Liver (tissue), 9 donors: ENCODE results near the gene CCL8. TPM values are rescaled to one million over a fixed set of nuclear protein-coding genes. Genes with fewer than 3 reads are reported as not detected.

ENCODE experiments used
- DNase-seq: peaks from one replicate; pipeline ENCODE4 v3.0.0-alpha.2; 2017; ENCODE audit warnings: low spot score
- H3K27ac ChIP-seq, 2 donors: one replicate each; pipeline ENCODE4 v1.7.0; 2013; ENCODE audit warnings: inconsistent platforms in 2 of 2, low read length in 2 of 2, control low read depth in 1 of 2, low read depth in 1 of 2, mild to moderate bottlenecking in 1 of 2
- H3K27me3 ChIP-seq, 4 donors: one replicate each; pipeline versions ENCODE4 v1.6.1 to v1.7.0; 2013; ENCODE audit warnings: low read length in 3 of 4, inconsistent platforms in 1 of 4, mild to moderate bottlenecking in 1 of 4, moderate library complexity in 1 of 4; ENCODE audit not compliant: control insufficient read depth in 4 of 4, insufficient read depth in 4 of 4
- H3K36me3 ChIP-seq, 4 donors: one replicate each; pipeline versions ENCODE4 v1.6.1 to v1.7.0; 2013; ENCODE audit warnings: low read length in 3 of 4, mild to moderate bottlenecking in 3 of 4, low read depth in 1 of 4, moderate library complexity in 1 of 4; ENCODE audit not compliant: control insufficient read depth in 4 of 4, insufficient read depth in 3 of 4
- H3K4me1 ChIP-seq, 4 donors: one replicate each; pipeline versions ENCODE4 v1.6.1 to v1.7.0; 2013; ENCODE audit warnings: low read length in 3 of 4, mild to moderate bottlenecking in 3 of 4, moderate library complexity in 1 of 4; ENCODE audit not compliant: control insufficient read depth in 4 of 4, insufficient read depth in 4 of 4
- H3K4me3 ChIP-seq, 3 donors: one replicate each; pipeline versions ENCODE4 v1.6.1 to v1.7.0; 2013; ENCODE audit warnings: low read length in 3 of 3, control low read depth in 1 of 3, low read depth in 1 of 3, mild to moderate bottlenecking in 1 of 3
- H3K9ac ChIP-seq, 2 donors: one replicate each; pipeline ENCODE4 v1.7.0; 2013; ENCODE audit warnings: low read length in 2 of 2, mild to moderate bottlenecking in 2 of 2, moderate library complexity in 2 of 2, control low read depth in 1 of 2, low read depth in 1 of 2
- H3K9me3 ChIP-seq, 4 donors: one replicate each; pipeline versions ENCODE4 v1.6.1 to v1.7.0; 2013; ENCODE audit warnings: low read length in 3 of 4; ENCODE audit not compliant: control insufficient read depth in 4 of 4
- ATF3 ChIP-seq: IDR thresholded peaks from 2 replicates; pipeline ENCODE4 v1.6.1; 2016; ENCODE audit warnings: antibody characterized with exemption
- CTCF ChIP-seq: fragments of 150-350 bp; IDR thresholded peaks from 2 replicates; pipeline ENCODE4 v1.5.1; 2017; ENCODE audit warnings: improper control_type of control experiment, low read depth, low read length; ENCODE audit not compliant: missing input control
- EGR1 ChIP-seq, 2 donors: IDR thresholded peaks; 2 replicates each; pipeline ENCODE4 v1.6.1; 2016 to 2018; ENCODE audit warnings: antibody characterized with exemption in 2 of 2, low read depth in 2 of 2
- GABPA ChIP-seq, 2 donors: IDR thresholded peaks in 1 of 2; conservative IDR thresholded peaks in 1 of 2; 2 replicates each; pipeline ENCODE4 v1.6.1; 2016; ENCODE audit warnings: antibody characterized with exemption in 2 of 2, mild to moderate bottlenecking in 1 of 2, moderate library complexity in 1 of 2
- HNF4A ChIP-seq, 2 donors: conservative IDR thresholded peaks; 2 replicates each; pipeline ENCODE4 v1.6.1; 2016; ENCODE audit warnings: antibody characterized with exemption in 2 of 2, mild to moderate bottlenecking in 2 of 2
- HNF4G ChIP-seq: IDR thresholded peaks from 2 replicates; pipeline ENCODE4 v1.6.1; 2016; ENCODE audit warnings: antibody characterized with exemption
- MAX ChIP-seq: IDR thresholded peaks from 2 replicates; pipeline ENCODE4 v1.6.1; 2016; ENCODE audit warnings: antibody characterized with exemption
- RAD21 ChIP-seq, 2 donors: IDR thresholded peaks; 2 replicates each; pipeline ENCODE4 v1.6.1; 2016; ENCODE audit warnings: antibody characterized with exemption in 2 of 2, mild to moderate bottlenecking in 2 of 2
- REST ChIP-seq: IDR thresholded peaks from 2 replicates; pipeline ENCODE4 v1.6.1; 2016; ENCODE audit warnings: antibody characterized with exemption, mild to moderate bottlenecking
- RXRA ChIP-seq, 2 donors: IDR thresholded peaks; 2 replicates each; pipeline ENCODE4 v1.6.1; 2017 to 2018; ENCODE audit warnings: antibody characterized with exemption in 2 of 2, mild to moderate bottlenecking in 1 of 2
- SP1 ChIP-seq: IDR thresholded peaks from 2 replicates; pipeline ENCODE4 v1.6.1; 2018; ENCODE audit warnings: antibody characterized with exemption, mild to moderate bottlenecking
- TAF1 ChIP-seq: conservative IDR thresholded peaks from 2 replicates; pipeline ENCODE4 v1.6.1; 2016; ENCODE audit warnings: antibody characterized with exemption, mild to moderate bottlenecking
- YY1 ChIP-seq: IDR thresholded peaks from 2 replicates; pipeline ENCODE4 v1.6.1; 2016; ENCODE audit warnings: antibody characterized with exemption, mild to moderate bottlenecking
- ZBTB33 ChIP-seq: IDR thresholded peaks from 2 replicates; pipeline ENCODE4 v1.6.1; 2016; ENCODE audit warnings: antibody characterized with exemption
- WGBS: extraction: QIAGEN DNeasy Blood & Tissue Kit; methylation state at CpG from one replicate; pipeline ENCODE4 v1.1.7; 2013; 5-methylcytosine and 5-hydroxymethylcytosine counted together
- polyA plus RNA-seq, 2 donors: library from polyadenylated mRNA; stranded (reverse) in 1 of 2; unstranded in 1 of 2; fragments of 200-250 nt in 1 of 2; fragments of >200 nt in 1 of 2; fragmentation: Nextera tagmentation in 1 of 2; extraction: Ambion mirVana in 1 of 2; gene quantifications; one replicate each; pipeline versions ENCODE4 v1.2.1 to v1.2.3, GENCODE V29; 2013 to 2015
- total RNA-seq, 2 donors: library from RNA; depleted of rRNA; stranded (reverse); fragments of >200 nt; gene quantifications; one replicate each; pipeline ENCODE4 v1.2.3, GENCODE V29; 2014
- donor health status: healthy.
- donor health status: healthy.
- donor health status: healthy.
- donor health status: healthy.
- donor health status: healthy.

Gene CCL8
- total and polyA plus RNA-seq, 4 donors = 0.03 TPM; not detected in 3

GRCh38 chr17:34358631-34359030, 39.4 kb downstream of the CCL8 start:
- TF ChIP-seq TAF1 (no peak), ZBTB33 (no peak), MAX (no peak), EGR1 (IDR thresholded peaks at IDR 0.05; ENCODE audit: low read depth in 2 of 2) (no peak), HNF4A (conservative IDR thresholded peaks at IDR 0.05) (no peak), SP1 (no peak), REST (no peak), GABPA (IDR thresholded peaks at IDR 0.05 in 1 of 2, conservative IDR thresholded peaks at IDR 0.05 in 1 of 2) (no peak), RAD21 (IDR thresholded peaks at IDR 0.05) (no peak), RXRA (IDR thresholded peaks at IDR 0.05) (no peak)
- Histone ChIP-seq H3K36me3 (no peaks in the 10 kb centered on the region), H3K27me3 (peaks cover 0 to 2% (median 0%) of the 10 kb centered on the region in 4 donors), H3K4me3 (no peak overlapping the region), H3K4me1 (no peaks in the 10 kb centered on the region), H3K9me3 (no peaks in the 10 kb centered on the region), H3K9ac (no peak overlapping the region), H3K27ac (no peak overlapping the region)
- no peak for DNase-seq
- WGBS = 96% methylated on average over 3 of the region's 3 CpGs

- Histone ChIP-seq H3K9ac (no peak overlapping the region), H3K4me1 (peaks cover 0 to 3% (median 0%) of the 10 kb centered on the region in 4 donors), H3K27me3 (peaks cover 0 to 2% (median 0%) of the 10 kb centered on the region in 4 donors), H3K36me3 (no peaks in the 10 kb centered on the region), H3K27ac (no peak overlapping the region), H3K4me3 (no peak overlapping the region), H3K9me3 (no peaks in the 10 kb centered on the region)
- TF ChIP-seq CTCF (no peak), SP1 (no peak), MAX (no peak), RAD21 (IDR thresholded peaks at IDR 0.05) (no peak), REST (no peak), YY1 (no peak), HNF4G (no peak), ZBTB33 (no peak), ATF3 (no peak)
- DNase-seq = no peak
- WGBS = 79% methylated on average over 11 of the region's 11 CpGs
These were observed 41.5 kb downstream of the CCL8 start for GRCh38 chr17:34360601-34361270.
